Breast epithelium (tissue), 4 donors: ENCODE data around the gene DCLK1. TPM values are rescaled to one million over a fixed set of nuclear protein-coding genes. Genes with fewer than 3 reads are reported as not detected.

Experiments
- DNase-seq, 2 donors: peaks; one replicate each; pipeline ENCODE4 v3.0.0-alpha.2; 2019; ENCODE audit warnings: low spot score in 2 of 2
- H3K27ac ChIP-seq, 2 donors: fragments of 200-600 bp; sonication (generic) in 1 of 2; one replicate each; pipeline ENCODE4 v1.5.1; 2016 to 2019; ENCODE audit warnings: mild to moderate bottlenecking in 1 of 2
- H3K27me3 ChIP-seq, 2 donors: fragments of 200-600 bp; sonication (generic) in 1 of 2; one replicate each; pipeline versions ENCODE4 v1.5.1 to v1.6.0; 2017 to 2019; ENCODE audit warnings: control low read depth in 1 of 2, mild to moderate bottlenecking in 1 of 2
- H3K36me3 ChIP-seq: fragments of 200-600 bp; one replicate; pipeline ENCODE4 v1.5.1; 2019
- H3K4me1 ChIP-seq, 2 donors: fragments of 200-600 bp; sonication (generic); one replicate each; pipeline ENCODE4 v1.5.1; 2016 to 2019; ENCODE audit warnings: control low read depth in 1 of 2
- H3K4me3 ChIP-seq, 3 donors: fragments of 200-600 bp; sonication (generic); 1 replicate in 2 of 3; 2 replicates in 1 of 3; pipeline ENCODE4 v1.5.1; 2016 to 2019; ENCODE audit warnings: mild to moderate bottlenecking in 3 of 3, moderate library complexity in 2 of 3
- H3K9me3 ChIP-seq, 2 donors: fragments of 200-600 bp; sonication (generic) in 1 of 2; one replicate each; pipeline ENCODE4 v1.5.1; 2016 to 2019; ENCODE audit warnings: control low read depth in 1 of 2
- POLR2A ChIP-seq: fragments of 450-650 bp; IDR thresholded peaks from one replicate; pipeline ENCODE4 v1.6.1; 2016; ENCODE audit warnings: antibody characterized with exemption, mild to moderate bottlenecking, moderate library complexity
- POLR2AphosphoS5 ChIP-seq, 3 donors: sonication (generic); formaldehyde crosslinking; IDR thresholded peaks; one replicate each; pipeline ENCODE4 v1.6.1; 2017; ENCODE audit warnings: antibody characterized with exemption in 3 of 3
- intact Hi-C: fragments of 100-400 bp; cut with DNase I; formaldehyde crosslinking; loops from one replicate; pipeline ENCODE4 v1.15.1; 2023; ENCODE audit warnings: low total_unique reads
- total RNA-seq, 3 donors: library from RNA; depleted of rRNA; stranded (reverse); fragments of >200 nt; gene quantifications; one replicate each; pipeline ENCODE4 v1.1.0, GENCODE V29; 2016
- TF ChIP-seq, protein P1 (sequence below), 3 donors: fragments of 450-650 bp; IDR thresholded peaks; one replicate each; pipeline ENCODE4 v1.5.1; 2016 to 2017; ENCODE audit warnings: antibody characterized with exemption in 3 of 3, mild to moderate bottlenecking in 3 of 3, moderate library complexity in 3 of 3

DCLK1 gene
- total RNA-seq, 3 donors from 2014 or later = 21.2 to 158 (median 28.2) TPM

DNA sequence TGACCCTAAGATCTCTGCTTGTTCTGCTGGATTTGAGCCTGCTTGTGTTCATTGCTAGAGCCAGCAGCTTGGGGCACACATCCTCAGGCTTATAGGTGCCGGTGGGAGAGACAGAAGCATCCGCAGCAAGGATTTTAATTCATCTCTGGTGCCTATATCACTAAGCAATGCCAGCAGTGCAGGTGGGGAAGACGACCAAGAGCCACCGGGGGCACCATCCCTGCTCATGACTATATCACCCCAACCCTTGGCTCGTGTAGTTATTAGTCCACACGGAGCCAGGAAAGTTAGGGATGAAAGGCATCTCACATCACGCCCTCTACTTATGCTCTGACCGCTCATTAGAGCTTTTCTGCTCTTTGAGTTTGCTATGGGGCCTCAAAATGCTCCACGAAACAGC, 298.2 kb downstream of the DCLK1 start:
- Histone ChIP-seq H3K4me3 (no peak overlapping the region), H3K27ac (no peak overlapping the region), H3K36me3 (no peaks in the 10 kb centered on the region), H3K4me1 (no peaks in the 10 kb centered on the region), H3K9me3 (no peaks in the 10 kb centered on the region), H3K27me3 (no peaks in the 10 kb centered on the region)
- TF ChIP-seq POLR2A (no peak), POLR2AphosphoS5 (IDR thresholded peaks at IDR 0.05) (no peak)
- TF ChIP-seq, protein P1, sequence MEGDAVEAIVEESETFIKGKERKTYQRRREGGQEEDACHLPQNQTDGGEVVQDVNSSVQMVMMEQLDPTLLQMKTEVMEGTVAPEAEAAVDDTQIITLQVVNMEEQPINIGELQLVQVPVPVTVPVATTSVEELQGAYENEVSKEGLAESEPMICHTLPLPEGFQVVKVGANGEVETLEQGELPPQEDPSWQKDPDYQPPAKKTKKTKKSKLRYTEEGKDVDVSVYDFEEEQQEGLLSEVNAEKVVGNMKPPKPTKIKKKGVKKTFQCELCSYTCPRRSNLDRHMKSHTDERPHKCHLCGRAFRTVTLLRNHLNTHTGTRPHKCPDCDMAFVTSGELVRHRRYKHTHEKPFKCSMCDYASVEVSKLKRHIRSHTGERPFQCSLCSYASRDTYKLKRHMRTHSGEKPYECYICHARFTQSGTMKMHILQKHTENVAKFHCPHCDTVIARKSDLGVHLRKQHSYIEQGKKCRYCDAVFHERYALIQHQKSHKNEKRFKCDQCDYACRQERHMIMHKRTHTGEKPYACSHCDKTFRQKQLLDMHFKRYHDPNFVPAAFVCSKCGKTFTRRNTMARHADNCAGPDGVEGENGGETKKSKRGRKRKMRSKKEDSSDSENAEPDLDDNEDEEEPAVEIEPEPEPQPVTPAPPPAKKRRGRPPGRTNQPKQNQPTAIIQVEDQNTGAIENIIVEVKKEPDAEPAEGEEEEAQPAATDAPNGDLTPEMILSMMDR (IDR thresholded peaks at IDR 0.05) = no peak
- no peak for DNase-seq
- intact Hi-C loops = no loop called here

DNA sequence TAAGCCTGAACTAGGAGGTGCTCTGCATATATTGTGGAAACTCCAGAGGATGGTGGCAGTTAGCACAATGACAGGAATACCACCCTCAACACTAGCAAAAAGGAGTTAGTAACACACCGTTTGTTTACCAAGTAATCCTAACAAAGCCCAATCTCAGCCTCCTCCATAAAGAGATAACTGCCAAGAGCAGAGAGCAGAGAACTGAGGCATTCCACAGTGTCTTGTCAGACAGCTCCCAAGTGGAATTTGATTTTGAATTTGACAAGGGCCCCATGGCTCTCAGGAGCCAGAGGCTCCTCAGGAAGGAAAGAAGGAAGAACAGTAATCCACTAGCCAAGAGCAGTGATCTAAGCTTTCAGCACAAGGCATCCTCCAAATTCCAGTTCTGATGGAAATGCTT, 298.6 kb downstream of the DCLK1 start:
- TF ChIP-seq, protein P1 (IDR thresholded peaks at IDR 0.05) = no peak
- DNase-seq = no peak
- intact Hi-C loops = no loop called here
- Histone ChIP-seq H3K36me3 (no peaks in the 10 kb centered on the region), H3K9me3 (no peaks in the 10 kb centered on the region), H3K27me3 (no peaks in the 10 kb centered on the region), H3K4me3 (no peak overlapping the region), H3K4me1 (no peaks in the 10 kb centered on the region), H3K27ac (no peak overlapping the region)

DNA sequence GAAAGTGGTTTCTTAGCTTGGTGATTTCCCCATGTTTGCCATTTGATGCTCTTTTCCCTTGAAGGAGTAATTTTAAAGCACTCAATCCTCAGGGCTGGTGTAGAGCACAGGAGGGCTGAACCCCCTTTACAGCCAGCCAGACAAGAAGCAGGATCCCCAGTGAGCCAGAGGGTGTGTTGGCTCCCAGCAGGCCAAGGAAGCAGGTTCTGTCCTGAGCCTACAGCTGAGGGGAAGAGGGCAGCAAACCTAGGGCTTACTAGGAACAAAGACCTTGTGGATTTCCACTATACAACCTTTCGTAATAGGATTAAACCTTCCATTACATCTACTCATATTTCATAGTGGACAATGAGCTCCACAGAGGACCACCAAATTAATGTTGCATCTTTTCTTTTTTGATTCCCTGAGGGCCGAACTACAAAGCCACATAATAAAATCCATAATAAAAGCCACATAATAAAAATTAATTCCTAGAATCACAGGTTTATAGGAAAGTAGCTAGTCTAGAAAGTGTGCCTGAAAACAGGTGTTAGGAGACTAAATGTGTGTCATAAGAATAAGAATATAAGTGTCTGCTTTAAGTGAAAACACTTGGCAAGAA, 300.2 kb downstream of the DCLK1 start:
- no peaks in the 10 kb centered on the region for H3K4me1 ChIP-seq
- no peaks in the 10 kb centered on the region for H3K9me3 ChIP-seq
- TF ChIP-seq POLR2A = no peak
- TF ChIP-seq POLR2AphosphoS5 (IDR thresholded peaks at IDR 0.05) = no peak
- TF ChIP-seq, protein P1 (IDR thresholded peaks at IDR 0.05) = no peak
- no peak overlapping the region for H3K27ac ChIP-seq
- no peak overlapping the region for H3K4me3 ChIP-seq
- DNase-seq = no peak
- intact Hi-C loops = no loop called here
- H3K36me3 ChIP-seq = no peaks in the 10 kb centered on the region
- no peaks in the 10 kb centered on the region for H3K27me3 ChIP-seq

DNA sequence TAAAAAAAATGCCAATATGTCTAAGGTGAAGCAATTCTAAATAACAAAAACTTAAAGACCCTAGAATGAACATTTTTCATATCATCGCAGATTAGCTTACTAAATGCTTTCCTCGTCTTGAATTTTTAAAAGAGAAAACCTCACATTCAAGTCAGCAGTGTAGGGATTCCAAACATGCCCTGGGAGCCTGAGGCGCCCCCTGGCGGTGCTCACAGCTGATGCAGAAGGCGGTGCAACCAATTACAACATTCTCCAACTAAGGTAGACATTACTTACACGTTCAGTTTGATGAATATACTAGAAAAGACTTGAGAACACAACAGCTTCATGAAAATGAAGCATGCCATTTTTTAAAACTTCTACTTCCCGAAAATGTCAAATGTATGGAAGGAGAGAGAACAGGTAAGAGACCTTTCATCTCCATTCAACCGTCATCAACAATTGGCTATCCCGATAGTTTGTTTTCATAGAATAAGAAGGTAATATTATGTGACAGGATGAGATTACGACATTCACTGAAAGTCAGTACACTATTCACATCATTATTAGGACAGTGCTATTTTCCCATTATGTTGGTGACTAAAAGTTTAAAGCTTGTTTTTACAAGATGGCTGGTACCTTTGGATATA, 304.4 kb downstream of the DCLK1 start:
- no peaks in the 10 kb centered on the region for H3K9me3 ChIP-seq
- no peaks in the 10 kb centered on the region for H3K27me3 ChIP-seq
- no peaks in the 10 kb centered on the region for H3K4me1 ChIP-seq
- H3K4me3 ChIP-seq = no peak overlapping the region
- no peak for DNase-seq
- no peaks in the 10 kb centered on the region for H3K36me3 ChIP-seq
- TF ChIP-seq, protein P1 (IDR thresholded peaks at IDR 0.05) = no peak
- no peak for TF ChIP-seq POLR2AphosphoS5 (IDR thresholded peaks at IDR 0.05)
- no peak for TF ChIP-seq POLR2A
- intact Hi-C loops = no loop called here
- no peak overlapping the region for H3K27ac ChIP-seq

DNA sequence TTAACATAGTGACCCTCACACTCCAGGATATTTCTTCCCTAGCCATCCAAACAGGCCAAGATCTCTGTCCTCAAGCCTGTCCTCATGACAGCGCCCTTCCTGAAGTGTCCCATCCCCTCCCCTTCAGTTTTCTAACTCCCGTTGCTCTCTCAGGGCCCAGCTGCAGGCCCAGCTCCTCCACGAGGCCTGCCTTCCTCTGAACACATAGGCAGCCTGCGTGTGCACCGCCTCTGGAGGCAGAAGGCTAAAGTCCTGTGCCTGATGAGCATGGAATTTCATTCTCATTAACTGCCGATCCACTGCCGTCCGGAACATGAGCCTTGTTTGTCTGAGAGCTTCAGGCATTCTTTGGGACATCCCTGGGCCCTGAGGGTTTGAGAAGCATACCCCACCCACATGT, 306.4 kb downstream of the DCLK1 start:
- Histone ChIP-seq H3K4me3 (no peak overlapping the region), H3K36me3 (no peaks in the 10 kb centered on the region), H3K9me3 (no peaks in the 10 kb centered on the region), H3K27me3 (no peaks in the 10 kb centered on the region), H3K4me1 (no peaks in the 10 kb centered on the region), H3K27ac (no peak overlapping the region)
- TF ChIP-seq POLR2A = no peak
- TF ChIP-seq, protein P1 (IDR thresholded peaks at IDR 0.05) = no peak
- no peak for TF ChIP-seq POLR2AphosphoS5 (IDR thresholded peaks at IDR 0.05)
- intact Hi-C loops = no loop called here
- no peak for DNase-seq
